Measurements from ENCODE around the gene PRR20G.

DNA sequence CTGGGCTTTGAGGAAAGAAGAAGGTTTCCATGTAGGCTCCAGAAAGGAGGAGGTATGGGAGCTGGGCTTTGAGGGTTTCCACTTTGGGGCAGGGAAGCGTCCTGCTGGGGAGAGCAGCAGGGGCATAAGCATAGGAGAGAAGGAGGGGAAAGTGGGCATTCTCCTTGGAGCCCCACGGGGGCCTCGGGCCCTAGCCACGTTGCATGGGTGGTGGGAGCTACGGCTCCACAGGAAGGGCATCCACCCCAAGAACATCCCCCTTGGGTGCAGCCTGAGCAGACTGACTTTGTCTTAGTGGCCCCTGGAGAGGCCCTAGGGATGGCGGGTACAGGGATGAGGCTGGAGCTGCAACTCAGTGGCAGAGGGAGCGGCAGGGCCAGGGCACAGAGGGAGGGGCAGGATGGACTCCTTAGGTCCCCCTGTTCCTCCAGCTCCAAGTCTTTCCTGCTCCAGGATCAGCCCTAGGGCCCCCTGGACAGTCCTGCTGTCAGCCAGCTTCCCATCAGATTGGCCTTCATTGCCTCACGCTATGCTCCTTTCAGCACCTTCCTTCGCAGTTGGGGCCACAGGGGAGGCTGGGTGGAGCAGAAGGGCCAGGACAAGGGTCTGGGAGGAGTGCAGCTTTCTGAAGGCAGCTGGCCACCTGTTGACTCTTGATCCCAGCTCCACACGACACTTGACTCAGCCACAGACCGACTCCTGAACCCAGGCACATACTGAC, 22.9 kb downstream of the PRR20G start:
- TF ChIP-seq, protein P1, sequence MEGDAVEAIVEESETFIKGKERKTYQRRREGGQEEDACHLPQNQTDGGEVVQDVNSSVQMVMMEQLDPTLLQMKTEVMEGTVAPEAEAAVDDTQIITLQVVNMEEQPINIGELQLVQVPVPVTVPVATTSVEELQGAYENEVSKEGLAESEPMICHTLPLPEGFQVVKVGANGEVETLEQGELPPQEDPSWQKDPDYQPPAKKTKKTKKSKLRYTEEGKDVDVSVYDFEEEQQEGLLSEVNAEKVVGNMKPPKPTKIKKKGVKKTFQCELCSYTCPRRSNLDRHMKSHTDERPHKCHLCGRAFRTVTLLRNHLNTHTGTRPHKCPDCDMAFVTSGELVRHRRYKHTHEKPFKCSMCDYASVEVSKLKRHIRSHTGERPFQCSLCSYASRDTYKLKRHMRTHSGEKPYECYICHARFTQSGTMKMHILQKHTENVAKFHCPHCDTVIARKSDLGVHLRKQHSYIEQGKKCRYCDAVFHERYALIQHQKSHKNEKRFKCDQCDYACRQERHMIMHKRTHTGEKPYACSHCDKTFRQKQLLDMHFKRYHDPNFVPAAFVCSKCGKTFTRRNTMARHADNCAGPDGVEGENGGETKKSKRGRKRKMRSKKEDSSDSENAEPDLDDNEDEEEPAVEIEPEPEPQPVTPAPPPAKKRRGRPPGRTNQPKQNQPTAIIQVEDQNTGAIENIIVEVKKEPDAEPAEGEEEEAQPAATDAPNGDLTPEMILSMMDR (conservative IDR thresholded peaks at IDR 0.05): no peak
- TF ChIP-seq EZH2 (IDR thresholded peaks at IDR 0.05; ENCODE audit: low read depth): no peak

Data from PC-9 (cell line).